Neural progenitor cell (in vitro differentiated cells): Measurements from ENCODE around the gene KCNN2. TPM values are rescaled to one million over a fixed set of nuclear protein-coding genes. Genes with fewer than 3 reads are reported as not detected.

Experiments
- DNase-seq: peaks from one replicate; pipeline ENCODE4 v3.0.0-alpha.2; 2016; ENCODE audit warnings: low spot score
- H2AFZ ChIP-seq: fragments of 200-600 bp; sonication (generic); replicated peaks from 2 replicates; pipeline ENCODE4 v1.6.1; 2016; ENCODE audit warnings: antibody characterized with exemption
- H3F3A ChIP-seq: fragments of 200-600 bp; sonication (generic); 2 replicates; pipeline ENCODE4 v1.6.1; 2016; ENCODE audit warnings: antibody characterized with exemption, low read depth
- H3K27ac ChIP-seq: fragments of 200-600 bp; sonication (generic); 2 replicates; pipeline ENCODE4 v1.5.1; 2016; ENCODE audit warnings: mild to moderate bottlenecking
- H3K27me3 ChIP-seq: fragments of 200-600 bp; sonication (generic); 2 replicates; pipeline ENCODE4 v1.6.1; 2016; ENCODE audit warnings: mild to moderate bottlenecking, moderate library complexity
- H3K36me3 ChIP-seq: fragments of 200-600 bp; sonication (generic); 2 replicates; pipeline ENCODE4 v1.5.1; 2016
- H3K4me1 ChIP-seq: fragments of 200-600 bp; sonication (generic); 2 replicates; pipeline ENCODE4 v1.6.1; 2016; ENCODE audit warnings: mixed run types
- H3K4me2 ChIP-seq: fragments of 200-600 bp; sonication (generic); 2 replicates; pipeline ENCODE4 v1.6.1; 2016
- H3K4me3 ChIP-seq: fragments of 200-600 bp; sonication (generic); 2 replicates; pipeline ENCODE4 v1.5.1; 2016
- H3K79me2 ChIP-seq: fragments of 200-600 bp; sonication (generic); 2 replicates; pipeline ENCODE4 v1.6.1; 2016; ENCODE audit warnings: low read depth
- H3K9ac ChIP-seq: fragments of 200-600 bp; sonication (generic); 2 replicates; pipeline ENCODE4 v1.6.1; 2016
- H3K9me3 ChIP-seq: fragments of 200-600 bp; sonication (generic); 2 replicates; pipeline ENCODE4 v1.5.1; 2016; ENCODE audit warnings: low read depth
- H4K20me1 ChIP-seq: fragments of 200-600 bp; sonication (generic); 2 replicates; pipeline ENCODE4 v1.6.1; 2016; ENCODE audit warnings: low read depth
- H3K27ac Mint-ChIP-seq: 3 replicates; pipeline ENCODE4 v1.8.0; 2021; ENCODE audit warnings: mixed read lengths
- H3K27me3 Mint-ChIP-seq: 2 replicates; pipeline ENCODE4 v1.8.0; 2022; ENCODE audit warnings: low read depth, mild to moderate bottlenecking, inconsistent platforms, moderate library complexity, mixed read lengths; ENCODE audit not compliant: insufficient read depth
- H3K36me3 Mint-ChIP-seq: 3 replicates; pipeline ENCODE4 v1.8.0; 2021; ENCODE audit warnings: mixed read lengths
- H3K4me1 Mint-ChIP-seq: 3 replicates; pipeline ENCODE4 v1.8.0; 2021; ENCODE audit warnings: mixed read lengths
- H3K4me3 Mint-ChIP-seq: 3 replicates; pipeline ENCODE4 v1.8.0; 2021; ENCODE audit warnings: mild to moderate bottlenecking, moderate library complexity, mixed read lengths
- H3K9me3 Mint-ChIP-seq: 3 replicates; pipeline ENCODE4 v1.8.0; 2020; ENCODE audit warnings: mixed read lengths
- CTCF ChIP-seq: fragments of 200-600 bp; sonication (generic); IDR thresholded peaks from 2 replicates; pipeline ENCODE4 v1.5.1; 2017; ENCODE audit warnings: antibody characterized with exemption, mild to moderate bottlenecking
- EZH2 ChIP-seq: fragments of 200-600 bp; sonication (generic); IDR thresholded peaks from 2 replicates; pipeline ENCODE4 v1.6.1; 2017; ENCODE audit warnings: antibody characterized with exemption, mild to moderate bottlenecking, moderate library complexity
- EZH2phosphoT487 ChIP-seq: fragments of 200-600 bp; sonication (generic); IDR thresholded peaks from 2 replicates; pipeline ENCODE4 v1.6.1; 2017; ENCODE audit warnings: antibody characterized with exemption
- total RNA-seq: library from RNA; depleted of rRNA; stranded (reverse); fragments of >200 nt; gene quantifications from 2 replicates; pipeline ENCODE4 v1.2.3, GENCODE V29; 2015; ENCODE audit warnings: low replicate concordance

The KCNN2 gene
- total RNA-seq, 1 donor from 2014 or later, result 5.2 TPM

DNA sequence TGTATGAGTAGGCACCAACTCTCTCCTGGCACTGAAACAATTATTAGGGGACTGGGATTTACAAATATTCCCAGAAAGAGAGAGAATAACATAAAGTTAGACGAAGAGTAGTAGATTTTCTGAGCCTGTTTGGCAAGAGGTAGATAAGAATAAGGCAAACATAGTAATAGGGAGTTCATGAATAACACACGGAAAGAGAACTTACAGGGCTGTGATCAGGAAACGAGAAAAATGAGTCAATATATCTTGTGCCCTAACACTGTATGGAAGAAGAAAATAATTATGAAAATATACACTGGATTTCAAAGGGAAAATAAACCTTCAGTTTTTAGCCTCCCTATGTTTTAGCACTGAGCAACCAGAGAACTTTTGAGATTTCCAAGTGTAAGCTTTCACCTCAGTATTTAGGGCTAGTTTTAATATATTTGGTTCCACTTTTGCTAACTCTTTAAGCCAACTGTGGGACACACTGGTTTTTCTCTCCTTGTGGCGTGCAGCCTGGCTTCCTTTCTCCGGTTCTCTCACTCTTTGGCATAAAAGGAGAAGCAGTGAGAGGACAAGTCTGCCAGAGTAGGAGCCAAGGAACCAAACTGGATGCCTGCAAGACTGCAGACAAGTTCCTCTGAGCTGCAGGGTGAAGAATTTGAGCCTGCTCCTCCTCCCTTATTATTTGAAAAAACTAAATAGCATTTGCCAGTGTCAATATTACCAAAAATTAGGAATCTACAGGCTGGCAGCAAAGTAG is 6.6 kb upstream of the KCNN2 start:
- Histone ChIP-seq H3K36me3 (no peaks in the 10 kb centered on the region), H3K4me2 (no peak overlapping the region), H2AFZ (peak overlapping the region; percentile 81), H3K9me3 (no peaks in the 10 kb centered on the region), H3K79me2 (no peaks in the 10 kb centered on the region), H3K4me3 (no peak overlapping the region), H3K27ac (no peak overlapping the region), H3K9ac (no peak overlapping the region), H3K4me1 (peaks cover 15% of the 10 kb centered on the region), H3F3A (peaks cover 15% of the 10 kb centered on the region), H4K20me1 (no peaks in the 10 kb centered on the region), H3K27me3 (no peaks in the 10 kb centered on the region)
- H3K36me3 Mint-ChIP-seq, result no peaks in the 10 kb centered on the region
- peaks cover 12% of the 10 kb centered on the region for H3K4me1 Mint-ChIP-seq
- TF ChIP-seq CTCF, result no peak
- no peak for TF ChIP-seq EZH2
- H3K27ac Mint-ChIP-seq, result no peak overlapping the region
- peaks cover 3% of the 10 kb centered on the region for H3K9me3 Mint-ChIP-seq
- no peak overlapping the region for H3K4me3 Mint-ChIP-seq
- DNase-seq, result no peak
- peaks cover 6% of the 10 kb centered on the region for H3K27me3 Mint-ChIP-seq

GRCh38 chr5:114358329-114358728 is 3.5 kb upstream of the KCNN2 start:
- H3K4me1 Mint-ChIP-seq, result peaks cover 19% of the 10 kb centered on the region
- peaks cover 16% of the 10 kb centered on the region for H3K27me3 Mint-ChIP-seq
- Histone ChIP-seq H3K27ac (no peak overlapping the region), H4K20me1 (no peaks in the 10 kb centered on the region), H3K27me3 (peaks cover 2% of the 10 kb centered on the region), H2AFZ (no peak overlapping the region), H3K4me1 (peaks cover 15% of the 10 kb centered on the region), H3K36me3 (no peaks in the 10 kb centered on the region), H3K9me3 (no peaks in the 10 kb centered on the region), H3K9ac (no peak overlapping the region), H3F3A (peaks cover 45% of the 10 kb centered on the region), H3K4me2 (no peak overlapping the region), H3K4me3 (no peak overlapping the region), H3K79me2 (peaks cover 4% of the 10 kb centered on the region)
- TF ChIP-seq EZH2phosphoT487 (no peak), EZH2 (no peak), CTCF (peak; percentile 49)
- H3K4me3 Mint-ChIP-seq, result no peak overlapping the region
- no peak for DNase-seq
- H3K27ac Mint-ChIP-seq, result no peak overlapping the region
- no peaks in the 10 kb centered on the region for H3K9me3 Mint-ChIP-seq
- no peaks in the 10 kb centered on the region for H3K36me3 Mint-ChIP-seq

GRCh38 chr5:114360357-114360756 is 1.5 kb upstream of the KCNN2 start:
- peak overlapping the region; percentile 93 for H3K4me2 ChIP-seq
- H3F3A ChIP-seq, result peaks cover 45% of the 10 kb centered on the region
- H2AFZ ChIP-seq, result no peak overlapping the region
- H4K20me1 ChIP-seq, result peaks cover 10% of the 10 kb centered on the region
- peak; percentile 39 for DNase-seq
- H3K4me1 ChIP-seq, result peaks cover 29% of the 10 kb centered on the region
- no peaks in the 10 kb centered on the region for H3K36me3 Mint-ChIP-seq
- H3K27me3 ChIP-seq, result peaks cover 12% of the 10 kb centered on the region
- no peaks in the 10 kb centered on the region for H3K9me3 ChIP-seq
- no peaks in the 10 kb centered on the region for H3K9me3 Mint-ChIP-seq
- H3K4me3 ChIP-seq, result peak overlapping the region; percentile 97
- H3K79me2 ChIP-seq, result peaks cover 24% of the 10 kb centered on the region
- H3K4me3 Mint-ChIP-seq, result peak overlapping the region; percentile 91
- H3K36me3 ChIP-seq, result no peaks in the 10 kb centered on the region
- H3K27ac Mint-ChIP-seq, result no peak overlapping the region
- H3K27ac ChIP-seq, result no peak overlapping the region
- TF ChIP-seq EZH2 (no peak), CTCF (no peak), EZH2phosphoT487 (no peak)
- H3K27me3 Mint-ChIP-seq, result peaks cover 28% of the 10 kb centered on the region
- H3K9ac ChIP-seq, result no peak overlapping the region
- peaks cover 23% of the 10 kb centered on the region for H3K4me1 Mint-ChIP-seq
